NT2/D1 (cell line): ENCODE data around the gene HIPK2.

ENCODE experiments used
- SUZ12 ChIP-seq: IDR thresholded peaks from 2 replicates; pipeline ENCODE4 v1.6.1; 2011; ENCODE audit not compliant: insufficient read length, insufficient read depth; ENCODE audit errors: extremely low read depth
- YY1 ChIP-seq: IDR thresholded peaks from 2 replicates; pipeline ENCODE4 v1.6.1; 2011; ENCODE audit not compliant: insufficient read length, insufficient read depth
- ZNF274 ChIP-seq: IDR thresholded peaks from 2 replicates; pipeline ENCODE4 v1.6.1; 2011; ENCODE audit warnings: mild to moderate bottlenecking, low read depth, low read length

DNA sequence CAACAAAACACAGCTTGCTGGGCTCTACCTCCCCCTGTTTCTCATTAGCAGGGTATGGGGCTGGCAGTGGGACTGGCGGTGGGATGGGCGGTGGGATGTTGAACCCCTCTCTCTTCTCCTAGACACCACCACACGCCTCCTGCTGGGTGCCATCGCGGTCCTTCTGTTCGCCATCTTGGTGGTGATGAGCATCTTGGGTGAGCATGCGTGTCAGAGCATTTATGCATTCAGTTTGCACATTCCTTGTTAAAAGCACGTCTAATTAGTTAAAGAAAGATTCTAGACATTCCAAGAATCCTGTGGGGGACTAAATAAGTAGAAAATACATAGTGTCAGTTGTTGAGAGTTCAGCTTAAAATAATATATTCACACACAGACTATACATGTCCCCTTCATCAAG is 241.6 kb downstream of the HIPK2 start:
- no peak for TF ChIP-seq ZNF274
- TF ChIP-seq SUZ12, result no peak
- no peak for TF ChIP-seq YY1
